Purkinje cell (primary cell): ENCODE data around the gene C1QA. TPM values are rescaled to one million over a fixed set of nuclear protein-coding genes. Genes with fewer than 3 reads are reported as not detected.

Source experiments
- polyA plus RNA-seq: library from polyadenylated mRNA; unstranded; fragments of >200 nt; fragmentation: Nextera tagmentation; gene quantifications from 2 replicates; pipeline ENCODE4 v1.2.1, GENCODE V29; 2014

C1QA gene
- 1.6 TPM in 1 of 2 replicates, not detected in the other for polyA plus RNA-seq

GRCh38 chr1:22636353-22636752 is at the start of gene C1QA:
Gene C1QA (plus strand): TSS chr1:22636628. CDS start chr1:22637617, 989 bp downstream.

GRCh38 chr1:22643381-22643780 is 7.0 kb downstream of the C1QA start, which contains the start of gene C1QC:
Gene C1QC (plus strand): TSS chr1:22643633. CDS start chr1:22644024, 391 bp downstream.

GRCh38 chr1:22652881-22653316 is 16.5 kb downstream of the C1QA start, which contains the start of gene C1QB:
Gene C1QB (plus strand): TSS chr1:22653236. CDS start chr1:22659463, 6,227 bp downstream.

Other genes starting within 250 kb of the C1QA start
- gene ZBTB40, start 184.8 kb upstream of the C1QA start, polyA plus RNA-seq: 3.1 and 4.7 TPM in 2 replicates
- gene EPHA8, start 73.1 kb upstream of the C1QA start, polyA plus RNA-seq: 0.17 and 0.75 TPM in 2 replicates
- gene C1QC, start 7.0 kb downstream of the C1QA start, polyA plus RNA-seq: 0.56 TPM in 1 of 2 replicates, not detected in the other
- gene C1QB, start 16.6 kb downstream of the C1QA start, polyA plus RNA-seq: 0.32 TPM in 1 of 2 replicates, not detected in the other
- 2.3 and 2.5 TPM in 2 replicates for gene EPHB2, start 74.2 kb downstream of the C1QA start, polyA plus RNA-seq